ENCODE data around the gene NAT8.
A peak's percentile ranks its signal among the peaks of the same experiment; 100 is the strongest.
"Not testable (repeated sequence)": the region's sequence is repeated elsewhere in the genome, so short reads cannot be mapped to it uniquely, and the experiment has no call there.

NAT8 gene

GRCh38 chr2:73630662-73631266 is 11.5 kb downstream of the NAT8 start:
- peak; percentile 27 for DNase-seq

DNA sequence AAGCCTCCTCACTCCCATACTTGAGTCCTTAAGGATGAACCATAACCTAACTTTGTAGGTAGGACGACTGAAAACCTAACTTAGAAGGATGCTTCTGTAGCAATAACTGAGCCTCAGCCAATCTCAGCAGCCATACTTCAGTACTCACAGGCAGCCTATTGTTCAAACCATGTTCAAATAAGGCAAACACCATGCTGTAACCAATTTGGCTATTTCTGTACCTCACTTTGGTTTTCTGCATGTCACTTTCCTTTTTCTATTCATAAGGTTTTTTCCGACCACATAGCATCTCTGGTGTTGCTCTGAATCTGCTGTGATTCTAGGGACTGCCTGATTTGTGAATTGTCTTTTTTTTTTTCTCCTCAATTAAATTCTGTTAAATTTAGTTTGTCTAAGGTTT is 13.7 kb downstream of the NAT8 start:
- not testable (repeated sequence) for DNase-seq

GRCh38 chr2:73626237-73626636 is 16.0 kb downstream of the NAT8 start:
- not testable (repeated sequence) for DNase-seq

DNA sequence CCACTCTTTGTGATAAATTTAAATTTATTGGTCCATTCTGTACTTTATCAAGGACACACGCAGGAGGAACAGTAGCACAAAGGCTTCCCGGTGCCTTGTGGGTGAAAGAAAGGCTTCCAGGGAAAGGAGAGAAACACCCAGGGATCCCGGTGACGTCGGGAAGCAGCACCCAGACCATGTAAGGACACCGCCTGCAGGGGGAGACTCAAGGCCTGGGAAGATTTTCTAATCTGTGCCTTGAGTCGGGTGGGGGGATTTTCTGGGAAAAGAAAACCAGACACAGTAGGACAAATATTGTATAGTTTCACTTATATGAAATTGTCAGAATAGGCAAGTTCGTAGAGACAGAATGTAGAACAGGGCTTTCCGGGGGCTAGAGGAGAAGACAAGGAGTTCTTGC is 17.6 kb downstream of the NAT8 start:
- not testable (repeated sequence) for DNase-seq

- not testable (repeated sequence) for DNase-seq
Measured at GRCh38 chr2:73624036-73624435, 18.2 kb downstream of the NAT8 start.

DNA sequence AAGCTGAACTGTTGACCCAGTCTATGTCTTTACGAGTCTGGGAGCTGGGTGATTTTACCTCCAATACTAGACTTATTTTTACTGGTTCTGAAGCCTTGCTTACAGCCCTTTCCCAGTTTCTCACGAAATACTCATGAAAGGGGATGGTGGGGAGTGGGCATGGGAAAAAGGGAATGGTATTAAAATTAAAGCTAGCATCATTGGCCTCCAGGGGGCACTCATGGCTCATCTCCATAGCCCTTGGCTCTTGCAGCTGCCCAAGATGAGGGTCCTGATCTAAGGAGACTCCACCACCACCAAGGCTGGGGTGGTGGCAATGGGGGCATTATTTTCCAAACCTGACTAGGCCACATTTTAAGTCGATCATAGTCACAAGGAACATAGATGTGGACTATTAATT is 22.3 kb downstream of the NAT8 start:
- DNase-seq = not testable (repeated sequence)

DNA sequence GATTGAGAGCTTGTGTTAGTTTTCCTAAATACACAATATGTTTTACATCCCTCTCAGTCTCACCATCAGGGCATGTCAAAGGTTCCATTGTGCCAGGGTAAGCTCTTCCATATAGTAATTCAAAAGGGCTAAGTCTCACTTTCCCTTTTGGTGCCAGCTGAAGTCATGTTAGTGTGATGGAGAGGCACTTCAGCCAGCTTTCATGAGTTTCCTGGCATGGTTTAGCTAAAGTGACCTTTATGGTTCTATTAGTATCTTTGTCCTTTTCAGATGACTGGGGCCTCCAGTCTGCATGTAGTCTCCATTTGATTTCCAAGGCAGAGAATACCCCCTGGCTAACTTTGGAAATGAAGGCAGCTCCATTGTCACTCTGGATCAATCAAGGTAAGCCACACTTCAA is 27.2 kb downstream of the NAT8 start:
- DNase-seq = no peak

- peak; percentile 52 for DNase-seq
Measured at GRCh38 chr2:73614105-73614504, 28.1 kb downstream of the NAT8 start.

DNA sequence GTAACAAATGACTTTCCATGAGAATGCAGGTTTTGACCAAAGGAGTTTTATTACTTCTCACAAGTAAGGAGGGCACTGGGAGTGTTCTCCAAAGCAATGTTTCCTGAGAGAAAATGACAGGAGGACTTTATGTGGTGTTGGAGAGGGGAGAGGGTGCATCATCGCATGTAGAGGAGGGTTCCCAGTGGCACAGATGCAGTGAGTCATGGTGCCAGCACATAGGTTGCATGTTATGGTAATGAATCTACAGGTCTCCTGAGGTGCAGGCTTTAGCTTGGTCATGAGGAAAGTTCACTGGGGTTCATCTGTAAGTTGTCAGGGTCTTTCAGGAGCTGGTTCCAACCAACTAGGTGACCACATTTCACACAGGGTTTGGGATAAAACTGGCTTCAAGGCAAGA is 30.4 kb downstream of the NAT8 start:
- DNase-seq = no peak

DNA sequence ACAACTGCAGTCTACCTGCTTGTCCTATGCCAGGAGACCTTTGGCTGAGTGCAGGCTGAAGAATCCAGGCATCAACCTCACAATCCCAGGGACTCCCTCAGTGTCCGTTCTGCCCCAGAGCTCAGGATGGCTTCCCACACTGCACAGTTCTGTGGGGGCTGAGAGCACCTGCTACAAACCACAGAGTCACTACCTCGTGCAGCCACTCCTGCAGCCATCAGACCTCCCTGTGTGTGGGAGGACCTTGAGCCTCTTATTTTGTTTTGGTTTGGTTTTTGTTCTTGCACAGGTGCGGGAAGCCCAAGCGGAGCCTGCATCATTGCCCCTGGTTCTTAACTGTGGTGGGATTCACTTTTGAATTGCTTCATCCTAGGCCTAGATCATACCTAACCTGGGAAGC is 31.0 kb downstream of the NAT8 start:
- DNase-seq = no peak

GRCh38 chr2:73610111-73610510 is 32.1 kb downstream of the NAT8 start:
- DNase-seq = no peak

DNA sequence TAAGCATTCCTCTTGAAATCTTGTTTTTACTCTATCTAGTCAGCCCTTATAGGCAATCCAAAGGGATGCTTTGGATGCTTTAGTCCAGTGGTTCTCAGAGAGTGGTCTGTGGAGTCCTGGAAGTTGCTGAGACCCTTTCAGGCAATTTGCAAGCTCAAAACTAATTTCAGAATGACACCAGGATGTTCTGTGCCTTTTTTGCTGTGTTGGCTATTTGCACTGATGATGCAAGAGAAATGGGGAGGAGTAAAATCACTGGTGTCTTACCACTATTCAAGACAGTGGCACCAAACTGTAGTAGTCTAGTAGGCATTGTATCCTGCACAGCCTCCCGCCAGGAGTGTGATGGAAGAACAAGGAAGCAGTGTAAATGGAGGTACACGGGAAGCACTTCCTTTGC is 37.6 kb downstream of the NAT8 start:
- peak; percentile 8 for DNase-seq

DNA sequence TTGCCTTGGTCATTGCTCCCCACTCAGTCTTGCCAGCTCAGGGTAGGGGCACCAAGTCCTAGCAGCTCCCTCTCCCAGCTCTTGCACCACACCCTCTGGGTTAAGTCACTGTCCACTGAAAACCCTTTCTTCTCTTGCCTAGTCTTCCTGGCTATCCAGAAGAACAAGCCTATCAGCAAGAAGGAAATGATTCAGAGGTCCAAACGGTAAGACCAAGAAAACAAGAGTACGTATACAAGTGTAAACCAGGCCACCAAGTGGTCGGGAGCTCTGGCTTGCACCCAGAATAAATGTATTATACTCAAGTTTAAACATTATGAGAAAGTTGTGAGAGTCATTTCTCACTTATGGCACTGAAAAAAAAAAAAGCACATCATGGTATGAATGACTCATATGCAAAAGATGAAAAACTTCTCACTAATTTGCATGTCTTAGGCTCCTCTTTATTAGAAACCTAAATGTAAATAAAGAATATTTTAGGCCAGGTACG is 39.1 kb downstream of the NAT8 start:
- DNase-seq = peak; percentile 53

DNA sequence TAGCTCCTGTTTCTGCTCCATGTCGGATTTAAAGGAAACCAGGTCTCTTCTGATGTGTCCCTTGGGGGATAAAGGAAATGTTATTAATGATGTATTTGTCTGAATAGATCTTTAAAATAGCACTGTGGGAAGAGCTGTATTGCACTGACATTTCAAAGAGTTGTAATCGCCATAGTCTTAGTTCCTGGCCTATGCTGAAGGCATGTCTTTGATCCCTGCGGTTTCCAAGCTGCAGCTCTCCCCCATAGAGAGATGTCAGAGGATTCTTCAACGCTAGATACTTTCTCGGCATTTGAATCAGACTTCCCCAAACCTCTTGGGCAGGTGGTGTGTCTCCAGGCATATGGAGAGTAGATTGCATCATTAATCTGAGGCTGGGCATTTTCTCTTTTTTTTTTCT is 40.4 kb downstream of the NAT8 start:
- DNase-seq = no peak

- DNase-seq = no peak
Measured at GRCh38 chr2:73594251-73594650, 48.0 kb downstream of the NAT8 start.

DNA sequence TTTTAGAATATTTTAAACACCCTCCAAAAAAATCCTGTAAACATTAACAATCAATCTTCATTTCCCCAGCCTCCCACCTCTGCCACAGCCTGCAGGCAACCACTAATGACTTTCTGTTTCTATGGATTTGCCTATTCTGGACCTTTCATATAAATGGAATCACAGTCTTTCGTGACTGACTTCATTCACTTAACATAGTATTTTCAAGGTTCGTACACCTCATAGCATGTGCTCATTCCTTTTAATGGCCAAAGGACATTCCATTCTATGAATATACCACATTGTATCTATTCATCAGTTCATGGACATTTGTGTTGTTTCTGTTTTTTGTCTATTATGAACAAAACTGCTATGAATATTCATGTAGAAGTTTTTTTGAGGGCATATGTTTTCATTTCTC is 48.5 kb downstream of the NAT8 start:
- no peak for DNase-seq

All from activated CD4-positive, alpha-beta T cell treated with anti-CD3 and anti-CD28 coated beads, Interleukin-2, Interleukin-6, amounts not matched to agents 100 ng/mL and 50 ng/mL, durations not matched to agents 16 hours and 8 hours (primary cell).